Activated T-cell treated with anti-CD3 and anti-CD28 coated beads, Interleukin-2, amount 50 U/mL, for 24 hours (primary cell): ENCODE data around the gene SYNE3.

ENCODE experiments used
- DNase-seq: peaks from one replicate; pipeline ENCODE4 v3.0.0-alpha.2; 2020
- H3K27ac Mint-ChIP-seq: 2 replicates; pipeline ENCODE4 v1.8.0; 2020; ENCODE audit warnings: mild to moderate bottlenecking, mixed read lengths
- H3K27me3 Mint-ChIP-seq: 2 replicates; pipeline ENCODE4 v1.8.0; 2020; ENCODE audit warnings: mixed read lengths
- H3K36me3 Mint-ChIP-seq: 2 replicates; pipeline ENCODE4 v1.8.0; 2020; ENCODE audit warnings: low read depth, mixed read lengths
- H3K4me1 Mint-ChIP-seq: 2 replicates; pipeline ENCODE4 v1.8.0; 2020; ENCODE audit warnings: low read depth, mixed read lengths
- H3K4me3 Mint-ChIP-seq: 2 replicates; pipeline ENCODE4 v1.8.0; 2020; ENCODE audit warnings: mild to moderate bottlenecking, moderate library complexity, mixed read lengths
- H3K9me3 Mint-ChIP-seq: 2 replicates; pipeline ENCODE4 v1.8.0; 2020; ENCODE audit warnings: mixed read lengths

SYNE3 gene

GRCh38 chr14:95474486-95474885 is 42.0 kb downstream of the SYNE3 start:
- H3K9me3 Mint-ChIP-seq: no peaks in the 10 kb centered on the region
- H3K27me3 Mint-ChIP-seq: no peaks in the 10 kb centered on the region
- peaks cover 47% of the 10 kb centered on the region for H3K4me1 Mint-ChIP-seq
- H3K4me3 Mint-ChIP-seq: no peak overlapping the region
- H3K27ac Mint-ChIP-seq: peak overlapping the region; percentile 79
- no peak for DNase-seq
- H3K36me3 Mint-ChIP-seq: peaks cover 68% of the 10 kb centered on the region

- peak overlapping the region; percentile 69 for H3K27ac Mint-ChIP-seq
- no peaks in the 10 kb centered on the region for H3K9me3 Mint-ChIP-seq
- H3K36me3 Mint-ChIP-seq: peaks cover 81% of the 10 kb centered on the region
- H3K4me3 Mint-ChIP-seq: no peak overlapping the region
- no peak for DNase-seq
- H3K27me3 Mint-ChIP-seq: no peaks in the 10 kb centered on the region
- H3K4me1 Mint-ChIP-seq: peaks cover 40% of the 10 kb centered on the region
Measured at GRCh38 chr14:95472819-95473251, 43.6 kb downstream of the SYNE3 start.

GRCh38 chr14:95471476-95471875 is 45.0 kb downstream of the SYNE3 start:
- H3K9me3 Mint-ChIP-seq: no peaks in the 10 kb centered on the region
- H3K4me1 Mint-ChIP-seq: peaks cover 42% of the 10 kb centered on the region
- peaks cover 84% of the 10 kb centered on the region for H3K36me3 Mint-ChIP-seq
- H3K27ac Mint-ChIP-seq: peak overlapping the region; percentile 13
- H3K4me3 Mint-ChIP-seq: no peak overlapping the region
- DNase-seq: no peak
- H3K27me3 Mint-ChIP-seq: no peaks in the 10 kb centered on the region

GRCh38 chr14:95471016-95471415 is 45.4 kb downstream of the SYNE3 start:
- Mint-ChIP-seq H3K27me3 (no peaks in the 10 kb centered on the region), H3K27ac (peak overlapping the region; percentile 13), H3K9me3 (no peaks in the 10 kb centered on the region), H3K4me3 (no peak overlapping the region), H3K4me1 (peaks cover 42% of the 10 kb centered on the region), H3K36me3 (peaks cover 84% of the 10 kb centered on the region)
- DNase-seq: no peak

GRCh38 chr14:95469134-95469481 is 47.3 kb downstream of the SYNE3 start:
- peaks cover 54% of the 10 kb centered on the region for H3K4me1 Mint-ChIP-seq
- no peak for DNase-seq
- no peak overlapping the region for H3K4me3 Mint-ChIP-seq
- peak overlapping the region; percentile 56 for H3K27ac Mint-ChIP-seq
- no peaks in the 10 kb centered on the region for H3K27me3 Mint-ChIP-seq
- H3K36me3 Mint-ChIP-seq: peaks cover 86% of the 10 kb centered on the region
- no peaks in the 10 kb centered on the region for H3K9me3 Mint-ChIP-seq

- no peak for DNase-seq
- Mint-ChIP-seq H3K27me3 (no peaks in the 10 kb centered on the region), H3K36me3 (peaks cover 84% of the 10 kb centered on the region), H3K27ac (peak overlapping the region; percentile 56), H3K9me3 (no peaks in the 10 kb centered on the region), H3K4me1 (peaks cover 54% of the 10 kb centered on the region), H3K4me3 (no peak overlapping the region)
Measured at GRCh38 chr14:95468448-95469133, 47.9 kb downstream of the SYNE3 start.

GRCh38 chr14:95467657-95468056 is 48.8 kb downstream of the SYNE3 start:
- peak overlapping the region; percentile 67 for H3K27ac Mint-ChIP-seq
- no peak overlapping the region for H3K4me3 Mint-ChIP-seq
- no peaks in the 10 kb centered on the region for H3K9me3 Mint-ChIP-seq
- H3K36me3 Mint-ChIP-seq: peaks cover 78% of the 10 kb centered on the region
- H3K4me1 Mint-ChIP-seq: peaks cover 54% of the 10 kb centered on the region
- no peaks in the 10 kb centered on the region for H3K27me3 Mint-ChIP-seq
- DNase-seq: no peak

- H3K4me1 Mint-ChIP-seq: peaks cover 55% of the 10 kb centered on the region
- H3K27me3 Mint-ChIP-seq: no peaks in the 10 kb centered on the region
- no peak overlapping the region for H3K4me3 Mint-ChIP-seq
- DNase-seq: no peak
- peaks cover 77% of the 10 kb centered on the region for H3K36me3 Mint-ChIP-seq
- peak overlapping the region; percentile 67 for H3K27ac Mint-ChIP-seq
- H3K9me3 Mint-ChIP-seq: no peaks in the 10 kb centered on the region
Measured at GRCh38 chr14:95467232-95467631, 49.2 kb downstream of the SYNE3 start.
